PC-3 (cell line): Measurements from ENCODE around the gene PCED1B.

ENCODE experiments used
- EZH2 ChIP-seq: fragments of 300-600 bp; sonication (generic); IDR thresholded peaks from one replicate; pipeline ENCODE4 v1.6.1; 2017; ENCODE audit warnings: antibody characterized with exemption, mild to moderate bottlenecking, low read length; ENCODE audit not compliant: unreplicated experiment
- EZH2phosphoT487 ChIP-seq: fragments of 300-600 bp; sonication (generic); IDR thresholded peaks from 2 replicates; pipeline ENCODE4 v1.6.1; 2018; ENCODE audit warnings: mild to moderate bottlenecking, antibody characterized with exemption, low read length, borderline replicate concordance
- TF ChIP-seq, protein P1 (sequence below): fragments of 300-600 bp; sonication (generic); conservative IDR thresholded peaks from 2 replicates; pipeline ENCODE4 v1.5.1; 2017; ENCODE audit warnings: antibody characterized with exemption, low read depth, mild to moderate bottlenecking, low read length

DNA sequence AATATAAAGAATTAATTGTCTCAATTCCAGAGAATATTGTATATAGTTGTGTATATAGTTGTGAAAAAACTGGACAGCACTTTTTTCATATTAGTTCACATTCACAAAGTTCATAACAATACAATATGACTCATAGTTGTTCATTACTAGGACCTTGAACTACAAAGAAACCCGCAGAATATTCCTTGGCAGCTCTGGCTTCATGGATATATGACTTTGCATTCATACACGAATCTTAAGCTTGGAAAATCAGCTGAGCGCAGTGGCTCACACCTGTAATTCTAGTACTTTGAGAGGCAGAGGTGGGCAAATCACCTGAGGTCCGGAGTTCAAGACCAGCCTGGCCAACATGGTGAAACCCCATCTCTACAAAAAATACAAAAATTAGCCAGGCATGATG, 38.1 kb upstream of the PCED1B start:
- TF ChIP-seq, protein P1, sequence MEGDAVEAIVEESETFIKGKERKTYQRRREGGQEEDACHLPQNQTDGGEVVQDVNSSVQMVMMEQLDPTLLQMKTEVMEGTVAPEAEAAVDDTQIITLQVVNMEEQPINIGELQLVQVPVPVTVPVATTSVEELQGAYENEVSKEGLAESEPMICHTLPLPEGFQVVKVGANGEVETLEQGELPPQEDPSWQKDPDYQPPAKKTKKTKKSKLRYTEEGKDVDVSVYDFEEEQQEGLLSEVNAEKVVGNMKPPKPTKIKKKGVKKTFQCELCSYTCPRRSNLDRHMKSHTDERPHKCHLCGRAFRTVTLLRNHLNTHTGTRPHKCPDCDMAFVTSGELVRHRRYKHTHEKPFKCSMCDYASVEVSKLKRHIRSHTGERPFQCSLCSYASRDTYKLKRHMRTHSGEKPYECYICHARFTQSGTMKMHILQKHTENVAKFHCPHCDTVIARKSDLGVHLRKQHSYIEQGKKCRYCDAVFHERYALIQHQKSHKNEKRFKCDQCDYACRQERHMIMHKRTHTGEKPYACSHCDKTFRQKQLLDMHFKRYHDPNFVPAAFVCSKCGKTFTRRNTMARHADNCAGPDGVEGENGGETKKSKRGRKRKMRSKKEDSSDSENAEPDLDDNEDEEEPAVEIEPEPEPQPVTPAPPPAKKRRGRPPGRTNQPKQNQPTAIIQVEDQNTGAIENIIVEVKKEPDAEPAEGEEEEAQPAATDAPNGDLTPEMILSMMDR, result no peak
- TF ChIP-seq EZH2 (no peak), EZH2phosphoT487 (no peak)
